Measurements from ENCODE around the gene FCMR. TPM values are rescaled to one million over a fixed set of nuclear protein-coding genes. Genes with fewer than 3 reads are reported as not detected.

The FCMR gene
- total RNA-seq, 4 donors from 2014 or later, result 1.1 to 54.1 (median 4.3) TPM

- TF ChIP-seq, protein P1, sequence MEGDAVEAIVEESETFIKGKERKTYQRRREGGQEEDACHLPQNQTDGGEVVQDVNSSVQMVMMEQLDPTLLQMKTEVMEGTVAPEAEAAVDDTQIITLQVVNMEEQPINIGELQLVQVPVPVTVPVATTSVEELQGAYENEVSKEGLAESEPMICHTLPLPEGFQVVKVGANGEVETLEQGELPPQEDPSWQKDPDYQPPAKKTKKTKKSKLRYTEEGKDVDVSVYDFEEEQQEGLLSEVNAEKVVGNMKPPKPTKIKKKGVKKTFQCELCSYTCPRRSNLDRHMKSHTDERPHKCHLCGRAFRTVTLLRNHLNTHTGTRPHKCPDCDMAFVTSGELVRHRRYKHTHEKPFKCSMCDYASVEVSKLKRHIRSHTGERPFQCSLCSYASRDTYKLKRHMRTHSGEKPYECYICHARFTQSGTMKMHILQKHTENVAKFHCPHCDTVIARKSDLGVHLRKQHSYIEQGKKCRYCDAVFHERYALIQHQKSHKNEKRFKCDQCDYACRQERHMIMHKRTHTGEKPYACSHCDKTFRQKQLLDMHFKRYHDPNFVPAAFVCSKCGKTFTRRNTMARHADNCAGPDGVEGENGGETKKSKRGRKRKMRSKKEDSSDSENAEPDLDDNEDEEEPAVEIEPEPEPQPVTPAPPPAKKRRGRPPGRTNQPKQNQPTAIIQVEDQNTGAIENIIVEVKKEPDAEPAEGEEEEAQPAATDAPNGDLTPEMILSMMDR (IDR thresholded peaks at IDR 0.05; ENCODE audit: low read depth), result no peak
These were observed 7.8 kb upstream of the FCMR start for GRCh38 chr1:206929524-206929923.

DNA sequence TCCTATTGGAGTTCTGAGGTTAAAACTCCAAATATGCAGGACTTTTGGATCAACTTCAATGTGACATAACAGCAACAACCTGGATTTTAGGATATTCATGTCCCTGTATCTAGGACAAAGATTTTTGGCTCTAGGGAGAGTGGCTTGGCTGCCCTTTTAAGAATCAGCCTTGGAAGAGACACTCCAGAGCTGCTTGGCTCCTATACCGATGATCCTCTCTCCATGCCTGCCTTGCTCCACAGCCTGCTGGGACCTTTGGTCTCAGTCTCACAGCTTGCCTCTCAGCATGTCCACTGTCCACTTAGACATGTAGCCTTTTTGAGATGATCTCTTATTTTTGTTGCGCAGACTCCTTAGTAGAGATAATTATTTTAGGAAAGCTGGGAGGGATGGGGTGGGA lies 4.5 kb upstream of the FCMR start:
- TF ChIP-seq, protein P1 (IDR thresholded peaks at IDR 0.05; ENCODE audit: low read depth), result no peak

- TF ChIP-seq, protein P1 (IDR thresholded peaks at IDR 0.05; ENCODE audit: low read depth), result no peak
These were observed 3.5 kb upstream of the FCMR start for GRCh38 chr1:206925106-206925736.

GRCh38 chr1:206924592-206925105 lies 2.9 kb upstream of the FCMR start:
- TF ChIP-seq, protein P1 (IDR thresholded peaks at IDR 0.05; ENCODE audit: low read depth), result no peak

- TF ChIP-seq, protein P1 (IDR thresholded peaks at IDR 0.05; ENCODE audit: low read depth), result no peak
These were observed 1.5 kb upstream of the FCMR start for GRCh38 chr1:206923009-206923960.

DNA sequence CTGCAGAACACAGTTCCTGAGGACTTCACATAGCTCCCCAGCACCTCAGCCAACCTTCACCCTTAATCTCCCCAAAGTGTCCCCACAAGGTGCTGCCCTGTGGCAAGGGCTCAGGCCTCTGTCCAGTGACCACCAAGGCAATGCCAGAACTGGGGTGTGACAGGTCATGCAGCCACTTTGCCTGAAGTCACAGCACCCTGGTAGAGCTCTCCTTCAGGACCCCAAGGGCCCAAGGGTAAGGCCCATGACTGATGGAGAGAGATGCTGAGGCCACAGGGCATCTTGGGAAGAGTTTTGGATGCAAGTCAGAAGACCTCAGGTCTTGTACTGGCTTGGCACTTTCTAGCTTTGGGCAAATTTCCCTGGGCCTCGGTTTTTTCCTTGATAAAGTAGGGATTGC lies 783 bp upstream of the FCMR start:
- TF ChIP-seq, protein P1 (IDR thresholded peaks at IDR 0.05; ENCODE audit: low read depth), result no peak

DNA sequence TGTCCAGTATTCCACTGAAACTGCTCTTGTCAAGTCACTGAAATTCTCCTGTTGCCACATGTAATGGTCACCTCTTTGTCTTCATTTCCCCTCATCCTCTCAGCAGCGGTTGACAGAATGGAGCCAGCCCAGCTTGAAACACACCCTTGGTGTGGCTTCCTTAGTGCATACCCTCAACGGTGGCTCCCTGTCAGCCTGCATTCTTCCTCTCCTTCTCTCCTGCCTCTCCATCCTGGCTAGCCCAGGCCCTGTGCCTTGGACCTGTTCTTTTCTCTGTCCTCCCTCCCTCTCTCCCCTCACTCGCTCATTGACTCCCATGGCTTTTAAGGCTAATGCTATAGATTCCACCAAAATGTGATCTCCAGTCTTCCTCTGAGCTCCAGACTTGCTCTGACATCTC lies 3.7 kb downstream of the FCMR start:
- TF ChIP-seq, protein P1 (IDR thresholded peaks at IDR 0.05; ENCODE audit: low read depth), result no peak

Data from subcutaneous adipose tissue (tissue), 4 donors.